Breast epithelium (tissue), 3 donors: Measurements from ENCODE around the gene KREMEN2.

ENCODE experiments used
- POLR2A ChIP-seq: fragments of 450-650 bp; IDR thresholded peaks from one replicate; pipeline ENCODE4 v1.6.1; 2016; ENCODE audit warnings: antibody characterized with exemption, mild to moderate bottlenecking, moderate library complexity
- POLR2AphosphoS5 ChIP-seq, 3 donors: sonication (generic); formaldehyde crosslinking; IDR thresholded peaks; one replicate each; pipeline ENCODE4 v1.6.1; 2017; ENCODE audit warnings: antibody characterized with exemption in 3 of 3
- TF ChIP-seq, protein P1 (sequence below), 3 donors: fragments of 450-650 bp; IDR thresholded peaks; one replicate each; pipeline ENCODE4 v1.5.1; 2016 to 2017; ENCODE audit warnings: antibody characterized with exemption in 3 of 3, mild to moderate bottlenecking in 3 of 3, moderate library complexity in 3 of 3

DNA sequence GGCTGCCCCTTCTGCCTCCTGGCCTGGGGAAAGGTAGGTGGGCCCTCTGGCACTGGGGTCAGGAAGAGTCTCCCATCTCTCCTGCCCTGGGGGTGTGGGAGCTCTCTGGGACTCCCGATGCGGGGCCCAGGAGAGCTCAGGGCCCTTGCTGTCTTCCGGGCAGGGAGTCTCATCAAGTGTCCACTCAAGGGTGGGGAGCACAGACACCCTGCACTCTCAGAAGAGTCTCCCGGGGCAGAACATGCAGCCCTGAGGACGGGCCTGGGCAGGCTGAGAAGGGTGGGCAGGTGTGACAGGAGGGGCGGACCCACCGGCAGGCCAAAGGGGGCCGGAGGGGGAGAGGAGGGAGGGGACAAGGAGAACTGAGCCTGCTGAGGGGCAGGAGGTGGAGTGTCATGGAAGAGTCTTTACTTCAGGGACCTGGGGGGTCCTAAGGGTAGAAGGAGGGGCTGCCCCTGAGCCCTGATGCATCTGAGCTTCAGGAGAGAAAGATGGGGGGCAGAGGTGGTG is 24.6 kb downstream of the KREMEN2 start:
- no peak for TF ChIP-seq POLR2AphosphoS5 (IDR thresholded peaks at IDR 0.05)
- TF ChIP-seq, protein P1, sequence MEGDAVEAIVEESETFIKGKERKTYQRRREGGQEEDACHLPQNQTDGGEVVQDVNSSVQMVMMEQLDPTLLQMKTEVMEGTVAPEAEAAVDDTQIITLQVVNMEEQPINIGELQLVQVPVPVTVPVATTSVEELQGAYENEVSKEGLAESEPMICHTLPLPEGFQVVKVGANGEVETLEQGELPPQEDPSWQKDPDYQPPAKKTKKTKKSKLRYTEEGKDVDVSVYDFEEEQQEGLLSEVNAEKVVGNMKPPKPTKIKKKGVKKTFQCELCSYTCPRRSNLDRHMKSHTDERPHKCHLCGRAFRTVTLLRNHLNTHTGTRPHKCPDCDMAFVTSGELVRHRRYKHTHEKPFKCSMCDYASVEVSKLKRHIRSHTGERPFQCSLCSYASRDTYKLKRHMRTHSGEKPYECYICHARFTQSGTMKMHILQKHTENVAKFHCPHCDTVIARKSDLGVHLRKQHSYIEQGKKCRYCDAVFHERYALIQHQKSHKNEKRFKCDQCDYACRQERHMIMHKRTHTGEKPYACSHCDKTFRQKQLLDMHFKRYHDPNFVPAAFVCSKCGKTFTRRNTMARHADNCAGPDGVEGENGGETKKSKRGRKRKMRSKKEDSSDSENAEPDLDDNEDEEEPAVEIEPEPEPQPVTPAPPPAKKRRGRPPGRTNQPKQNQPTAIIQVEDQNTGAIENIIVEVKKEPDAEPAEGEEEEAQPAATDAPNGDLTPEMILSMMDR (IDR thresholded peaks at IDR 0.05) = no peak
- TF ChIP-seq POLR2A = no peak
